ENCODE measurements around the gene EPHA7. TPM values are rescaled to one million over a fixed set of nuclear protein-coding genes. Genes with fewer than 3 reads are reported as not detected.

Gene EPHA7
- total RNA-seq, 4 donors from 2014 or later = 0.07 to 0.88 (median 0.14) TPM

- H3K27ac ChIP-seq = no peak overlapping the region
- ATAC-seq = no peak
- no peaks in the 10 kb centered on the region for H3K27me3 ChIP-seq
- H3K4me3 ChIP-seq = no peak overlapping the region
- no peaks in the 10 kb centered on the region for H3K9me3 ChIP-seq
- no peaks in the 10 kb centered on the region for H3K4me1 ChIP-seq
- H3K36me3 ChIP-seq = no peaks in the 10 kb centered on the region
- intact Hi-C loops (cut with DNase I; ENCODE audit: low total_unique reads) = no loop called here
- no peak for TF ChIP-seq POLR2A (IDR thresholded peaks at IDR 0.05)
- TF ChIP-seq CTCF (IDR thresholded peaks at IDR 0.05 in 4 of 5, conservative IDR thresholded peaks at IDR 0.05 in 1 of 5) = no peak
- in situ Hi-C loops (cut with MboI; ENCODE audit: low sequenced_read_pairs in 4 of 4) = no loop called here
- DNase-seq = no peak
Measured at GRCh38 chr6:93210908-93211307, 208.5 kb downstream of the EPHA7 start.

DNA sequence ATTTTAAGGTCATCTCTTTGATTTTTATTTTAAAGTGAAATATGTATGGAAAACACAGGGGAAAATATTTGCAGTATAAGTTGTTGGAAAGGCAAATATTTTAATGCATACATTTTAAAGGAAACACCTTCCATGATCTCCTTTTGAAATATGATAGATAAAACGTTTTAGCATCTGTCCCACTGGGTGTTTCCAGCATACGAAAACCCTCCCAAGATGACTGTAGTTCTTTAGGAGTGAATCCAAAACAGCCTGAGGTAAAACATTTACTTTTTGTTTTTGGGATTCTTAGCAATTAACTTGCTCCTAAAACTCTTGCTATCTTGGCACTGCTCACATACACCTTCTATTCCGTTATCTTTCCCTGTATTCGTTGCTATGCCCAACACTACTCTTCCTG is 210.0 kb downstream of the EPHA7 start:
- H3K27ac ChIP-seq = no peak overlapping the region
- ATAC-seq (no peak), DNase-seq (no peak)
- intact Hi-C loops (cut with DNase I; ENCODE audit: low total_unique reads) = no loop called here
- no peaks in the 10 kb centered on the region for H3K4me1 ChIP-seq
- TF ChIP-seq POLR2A (IDR thresholded peaks at IDR 0.05) = no peak
- TF ChIP-seq CTCF (IDR thresholded peaks at IDR 0.05 in 4 of 5, conservative IDR thresholded peaks at IDR 0.05 in 1 of 5) = no peak
- in situ Hi-C loops (cut with MboI; ENCODE audit: low sequenced_read_pairs in 4 of 4) = no loop called here
- H3K9me3 ChIP-seq = no peaks in the 10 kb centered on the region
- H3K27me3 ChIP-seq = no peaks in the 10 kb centered on the region
- no peaks in the 10 kb centered on the region for H3K36me3 ChIP-seq
- H3K4me3 ChIP-seq = no peak overlapping the region

- Histone ChIP-seq H3K9me3 (no peaks in the 10 kb centered on the region), H3K4me3 (no peak overlapping the region), H3K27ac (no peak overlapping the region), H3K4me1 (no peaks in the 10 kb centered on the region), H3K27me3 (no peaks in the 10 kb centered on the region), H3K36me3 (no peaks in the 10 kb centered on the region)
- ATAC-seq = no peak
- TF ChIP-seq CTCF (IDR thresholded peaks at IDR 0.05 in 4 of 5, conservative IDR thresholded peaks at IDR 0.05 in 1 of 5) (no peak), POLR2A (IDR thresholded peaks at IDR 0.05) (no peak)
- in situ Hi-C loops (cut with MboI; ENCODE audit: low sequenced_read_pairs in 4 of 4) = no loop called here
- intact Hi-C loops (cut with DNase I; ENCODE audit: low total_unique reads) = no loop called here
- no peak for DNase-seq
Measured at GRCh38 chr6:93196406-93196970, 222.9 kb downstream of the EPHA7 start.

DNA sequence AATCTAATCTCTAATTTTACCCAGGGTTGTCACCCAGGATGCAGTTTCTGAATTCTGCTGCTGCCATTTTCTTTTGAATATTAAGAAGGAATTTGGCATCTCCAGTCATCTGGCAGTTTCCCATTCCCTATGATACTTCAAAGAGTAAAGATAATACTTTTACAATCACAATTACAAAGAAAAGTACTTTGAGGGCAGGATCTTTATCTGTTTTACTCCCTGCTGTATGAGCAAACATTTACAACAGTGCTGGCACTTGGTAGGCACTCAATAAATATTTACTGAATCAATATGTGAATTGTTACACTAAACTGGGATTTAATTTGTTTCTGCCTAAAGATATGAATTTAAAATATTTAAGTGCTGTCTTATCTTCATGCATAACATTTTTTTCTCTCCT is 224.9 kb downstream of the EPHA7 start:
- no peak overlapping the region for H3K4me3 ChIP-seq
- ATAC-seq (no peak), DNase-seq (no peak)
- H3K27me3 ChIP-seq = no peaks in the 10 kb centered on the region
- intact Hi-C loops (cut with DNase I; ENCODE audit: low total_unique reads) = no loop called here
- H3K9me3 ChIP-seq = no peaks in the 10 kb centered on the region
- H3K4me1 ChIP-seq = no peaks in the 10 kb centered on the region
- no peak for TF ChIP-seq CTCF (IDR thresholded peaks at IDR 0.05 in 4 of 5, conservative IDR thresholded peaks at IDR 0.05 in 1 of 5)
- no peak for TF ChIP-seq POLR2A (IDR thresholded peaks at IDR 0.05)
- in situ Hi-C loops (cut with MboI; ENCODE audit: low sequenced_read_pairs in 4 of 4) = no loop called here
- H3K36me3 ChIP-seq = no peaks in the 10 kb centered on the region
- H3K27ac ChIP-seq = no peak overlapping the region

DNA sequence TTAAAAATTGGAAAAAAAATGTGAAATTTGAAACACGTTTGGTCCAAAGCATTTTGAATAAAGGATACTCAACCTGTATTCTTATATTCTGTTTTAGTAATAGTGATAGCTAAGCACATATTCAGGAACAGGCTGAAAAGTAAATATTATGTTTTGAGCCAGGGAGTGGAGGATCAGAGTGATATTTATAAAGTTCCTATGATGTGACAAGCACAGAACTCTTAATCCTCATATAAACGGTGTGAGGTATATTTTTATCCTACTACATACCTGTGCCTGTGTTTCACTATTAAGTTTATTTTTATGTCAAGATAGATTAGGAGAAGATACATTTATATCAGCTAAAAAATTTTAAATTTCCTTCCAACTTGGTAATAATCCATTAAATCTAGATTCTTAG is 225.5 kb downstream of the EPHA7 start:
- DNase-seq = no peak
- H3K9me3 ChIP-seq = no peaks in the 10 kb centered on the region
- TF ChIP-seq CTCF (IDR thresholded peaks at IDR 0.05 in 4 of 5, conservative IDR thresholded peaks at IDR 0.05 in 1 of 5) (no peak), POLR2A (IDR thresholded peaks at IDR 0.05) (no peak)
- intact Hi-C loops (cut with DNase I; ENCODE audit: low total_unique reads) = no loop called here
- no peaks in the 10 kb centered on the region for H3K4me1 ChIP-seq
- in situ Hi-C loops (cut with MboI; ENCODE audit: low sequenced_read_pairs in 4 of 4) = no loop called here
- no peak for ATAC-seq
- no peaks in the 10 kb centered on the region for H3K36me3 ChIP-seq
- H3K4me3 ChIP-seq = no peak overlapping the region
- no peaks in the 10 kb centered on the region for H3K27me3 ChIP-seq
- no peak overlapping the region for H3K27ac ChIP-seq
